Measurements from ENCODE around the gene IFT20.

Gene IFT20

GRCh38 chr17:28279411-28279810 is 55.9 kb downstream of the IFT20 start:
- TF ChIP-seq TAF1 (IDR thresholded peaks at IDR 0.05; ENCODE audit: borderline replicate concordance, insufficient read depth, low read length) = no peak
- TF ChIP-seq POLR2AphosphoS5 (IDR thresholded peaks at IDR 0.05; ENCODE audit: low read depth, low read length) = no peak
- no peak for TF ChIP-seq REST (IDR thresholded peaks at IDR 0.05; ENCODE audit: insufficient read depth in 1 of 2, low read depth in 2 of 2, low read length in 2 of 2)
- no peak for TF ChIP-seq SIN3A (IDR thresholded peaks at IDR 0.05; ENCODE audit: borderline replicate concordance, insufficient read depth, low read length)
- no peak for TF ChIP-seq FOXP2 (optimal IDR thresholded peaks at IDR 0.05; ENCODE audit: borderline replicate concordance, extremely low read depth, extremely low read length, insufficient read depth)
